Measurements from ENCODE around the gene TMEM184A.

TMEM184A gene

DNA sequence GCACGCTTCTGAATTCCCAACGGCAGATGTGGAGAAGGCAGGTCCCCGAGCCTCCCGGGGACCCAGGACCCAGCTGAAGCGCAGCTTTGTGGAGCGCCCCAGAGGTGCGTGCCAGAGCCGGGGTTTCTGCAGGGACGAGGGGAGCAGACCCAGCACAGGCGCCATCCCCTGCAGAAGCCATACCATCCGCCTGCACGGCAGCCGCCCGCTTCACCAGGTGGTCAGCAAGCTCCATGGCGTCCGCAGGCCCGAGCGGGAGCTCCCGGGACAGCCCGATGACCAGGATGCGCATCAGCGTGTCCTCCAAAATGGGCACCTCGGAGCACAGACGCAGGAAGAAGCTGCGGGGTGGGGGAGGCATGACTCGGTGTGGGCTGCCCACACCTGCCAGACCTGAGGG lies 62.4 kb downstream of the TMEM184A start:
- H3K18ac ChIP-seq (ENCODE audit: low read length): no peak overlapping the region
- no peak overlapping the region for H2BK12ac ChIP-seq (ENCODE audit: low read length)
- no peak overlapping the region for H3K9ac ChIP-seq (ENCODE audit: low read length)
- H2BK120ac ChIP-seq (ENCODE audit: insufficient read depth, low read length, poor library complexity): no peak overlapping the region
- H3K4me3 ChIP-seq (ENCODE audit: low read depth, low read length): no peak overlapping the region
- no peaks in the 10 kb centered on the region for H3K4me1 ChIP-seq (ENCODE audit: control insufficient read depth in 1 of 2, insufficient read depth in 2 of 2, low read length in 2 of 2)
- peaks cover 2% of the 10 kb centered on the region for H3K9me3 ChIP-seq (ENCODE audit: insufficient read depth, low read depth, low read length)
- H3K27me3 ChIP-seq (ENCODE audit: insufficient read depth, low read length): no peaks in the 10 kb centered on the region
- no peaks in the 10 kb centered on the region for H3K79me1 ChIP-seq (ENCODE audit: low read length)
- H3K4ac ChIP-seq (ENCODE audit: low read depth, low read length): no peak overlapping the region
- no peaks in the 10 kb centered on the region for H3K79me2 ChIP-seq (ENCODE audit: control insufficient read depth, insufficient read depth, low read length, poor library complexity)
- H4K12ac ChIP-seq (ENCODE audit: low read depth, low read length): no peak overlapping the region
- no CpG with 5 or more reads among the region's 26 CpGs for WGBS (ENCODE audit: extremely low coverage, insufficient coverage, insufficient read length)
- H3K27ac ChIP-seq (ENCODE audit: low read depth, low read length): no peak overlapping the region
- H2AK5ac ChIP-seq (ENCODE audit: low read length): no peak overlapping the region
- peaks cover 85 to 90% of the 10 kb centered on the region in 2 experiments for H3K36me3 ChIP-seq (ENCODE audit: control insufficient read depth in 1 of 2, insufficient read depth in 2 of 2, low read length in 2 of 2)
- H3K14ac ChIP-seq (ENCODE audit: low read length): no peak overlapping the region
- DNase-seq: no peak
- no peak overlapping the region for H2BK5ac ChIP-seq (ENCODE audit: low read depth, low read length, poor library complexity)
- no peak overlapping the region for H2AFZ ChIP-seq (ENCODE audit: insufficient read depth, low read length, poor library complexity)
- H4K8ac ChIP-seq (ENCODE audit: low read depth, low read length): no peak overlapping the region
- no peak overlapping the region for H3K4me2 ChIP-seq (ENCODE audit: low read length)
- H4K91ac ChIP-seq (ENCODE audit: low read depth, low read length): no peak overlapping the region
- H3K23ac ChIP-seq (ENCODE audit: low read length): no peak overlapping the region

- Histone ChIP-seq H2BK120ac (ENCODE audit: insufficient read depth, low read length, poor library complexity) (no peak overlapping the region), H3K79me2 (ENCODE audit: control insufficient read depth, insufficient read depth, low read length, poor library complexity) (no peaks in the 10 kb centered on the region), H3K4me3 (ENCODE audit: low read depth, low read length) (no peak overlapping the region), H4K8ac (ENCODE audit: low read depth, low read length) (no peak overlapping the region), H2AFZ (ENCODE audit: insufficient read depth, low read length, poor library complexity) (no peak overlapping the region), H3K79me1 (ENCODE audit: low read length) (no peaks in the 10 kb centered on the region), H3K18ac (ENCODE audit: low read length) (no peak overlapping the region), H3K14ac (ENCODE audit: low read length) (no peak overlapping the region), H3K9ac (ENCODE audit: low read length) (no peak overlapping the region), H2BK12ac (ENCODE audit: low read length) (no peak overlapping the region), H3K4me1 (ENCODE audit: control insufficient read depth in 1 of 2, insufficient read depth in 2 of 2, low read length in 2 of 2) (no peaks in the 10 kb centered on the region), H4K91ac (ENCODE audit: low read depth, low read length) (no peak overlapping the region), H2BK5ac (ENCODE audit: low read depth, low read length, poor library complexity) (no peak overlapping the region), H3K36me3 (ENCODE audit: control insufficient read depth in 1 of 2, insufficient read depth in 2 of 2, low read length in 2 of 2) (peaks cover 86 to 91% of the 10 kb centered on the region in 2 experiments), H3K27me3 (ENCODE audit: insufficient read depth, low read length) (no peaks in the 10 kb centered on the region), H3K27ac (ENCODE audit: low read depth, low read length) (no peak overlapping the region), H4K12ac (ENCODE audit: low read depth, low read length) (no peak overlapping the region), H3K9me3 (ENCODE audit: insufficient read depth, low read depth, low read length) (peaks cover 2% of the 10 kb centered on the region), H3K4me2 (ENCODE audit: low read length) (no peak overlapping the region), H2AK5ac (ENCODE audit: low read length) (no peak overlapping the region), H3K4ac (ENCODE audit: low read depth, low read length) (no peak overlapping the region), H3K23ac (ENCODE audit: low read length) (no peak overlapping the region)
- DNase-seq: no peak
- WGBS (ENCODE audit: extremely low coverage, insufficient coverage, insufficient read length): no CpG with 5 or more reads among the region's 20 CpGs
These were observed 62.9 kb downstream of the TMEM184A start for GRCh38 chr7:1493129-1493528.

DNA sequence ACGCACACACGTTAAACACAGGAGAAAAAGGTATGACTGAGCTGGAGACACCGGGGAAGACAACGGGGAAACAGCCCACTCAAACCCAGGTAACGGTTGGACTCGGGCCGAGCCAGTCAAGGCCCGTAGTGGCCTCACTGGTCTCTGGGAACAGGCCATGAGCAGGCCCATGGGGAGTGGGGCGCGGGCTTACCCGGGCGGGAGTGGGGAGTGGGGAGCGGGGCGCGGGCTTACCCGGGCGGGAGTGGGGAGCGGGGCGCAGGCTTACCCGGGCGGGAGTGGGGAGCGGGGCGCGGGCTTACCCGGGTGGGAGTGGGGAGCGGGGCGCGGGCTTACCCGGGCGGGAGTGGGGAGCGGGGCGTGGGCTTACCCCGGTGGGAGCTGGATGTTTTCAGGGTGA lies 63.4 kb downstream of the TMEM184A start:
- Histone ChIP-seq H4K8ac (ENCODE audit: low read depth, low read length) (no peak overlapping the region), H3K23ac (ENCODE audit: low read length) (no peak overlapping the region), H4K91ac (ENCODE audit: low read depth, low read length) (no peak overlapping the region), H3K79me1 (ENCODE audit: low read length) (no peaks in the 10 kb centered on the region), H3K4me1 (ENCODE audit: control insufficient read depth in 1 of 2, insufficient read depth in 2 of 2, low read length in 2 of 2) (no peaks in the 10 kb centered on the region), H3K4ac (ENCODE audit: low read depth, low read length) (no peak overlapping the region), H3K9me3 (ENCODE audit: insufficient read depth, low read depth, low read length) (peaks cover 2% of the 10 kb centered on the region), H3K36me3 (ENCODE audit: control insufficient read depth in 1 of 2, insufficient read depth in 2 of 2, low read length in 2 of 2) (peaks cover 87 to 92% of the 10 kb centered on the region in 2 experiments), H3K9ac (ENCODE audit: low read length) (no peak overlapping the region), H3K18ac (ENCODE audit: low read length) (no peak overlapping the region), H2BK5ac (ENCODE audit: low read depth, low read length, poor library complexity) (no peak overlapping the region), H3K14ac (ENCODE audit: low read length) (no peak overlapping the region), H4K12ac (ENCODE audit: low read depth, low read length) (no peak overlapping the region), H2BK12ac (ENCODE audit: low read length) (no peak overlapping the region), H3K79me2 (ENCODE audit: control insufficient read depth, insufficient read depth, low read length, poor library complexity) (no peaks in the 10 kb centered on the region), H2AK5ac (ENCODE audit: low read length) (no peak overlapping the region), H3K4me3 (ENCODE audit: low read depth, low read length) (no peak overlapping the region), H3K27ac (ENCODE audit: low read depth, low read length) (no peak overlapping the region), H2AFZ (ENCODE audit: insufficient read depth, low read length, poor library complexity) (no peak overlapping the region), H3K27me3 (ENCODE audit: insufficient read depth, low read length) (no peaks in the 10 kb centered on the region), H2BK120ac (ENCODE audit: insufficient read depth, low read length, poor library complexity) (no peak overlapping the region), H3K4me2 (ENCODE audit: low read length) (no peak overlapping the region)
- whole genome bisulfite sequencing (ENCODE audit: extremely low coverage, insufficient coverage, insufficient read length): no CpG with 5 or more reads among the region's 33 CpGs
- DNase-seq: no peak
